Measurements from ENCODE around the gene MIPOL1. TPM values are rescaled to one million over a fixed set of nuclear protein-coding genes. Genes with fewer than 3 reads are reported as not detected.
"Not testable (repeated sequence)": the region's sequence is repeated elsewhere in the genome, so short reads cannot be mapped to it uniquely, and the experiment has no call there.

Gene MIPOL1
- total RNA-seq, 1 donor: 0.63 TPM

GRCh38 chr14:37555596-37555995 lies 357.9 kb downstream of the MIPOL1 start:
- not testable (repeated sequence) for H3K4me1 ChIP-seq (ENCODE audit: insufficient read depth, low read length); H3K4me3 ChIP-seq (ENCODE audit: low read length); H3K9me3 ChIP-seq (ENCODE audit: low read depth, low read length); H3K27me3 ChIP-seq (ENCODE audit: insufficient read depth, low read length)

- no peak overlapping the region for H3K4me3 ChIP-seq (ENCODE audit: low read length)
- H3K27me3 ChIP-seq (ENCODE audit: insufficient read depth, low read length): no peaks in the 10 kb centered on the region
- H3K9me3 ChIP-seq (ENCODE audit: low read depth, low read length): no peaks in the 10 kb centered on the region
- no peaks in the 10 kb centered on the region for H3K4me1 ChIP-seq (ENCODE audit: insufficient read depth, low read length)
Observed at GRCh38 chr14:37558740-37559139, 361.0 kb downstream of the MIPOL1 start.

GRCh38 chr14:37559386-37559785 lies 361.6 kb downstream of the MIPOL1 start:
- Histone ChIP-seq H3K9me3 (ENCODE audit: low read depth, low read length) (no peaks in the 10 kb centered on the region), H3K27me3 (ENCODE audit: insufficient read depth, low read length) (no peaks in the 10 kb centered on the region), H3K4me1 (ENCODE audit: insufficient read depth, low read length) (no peaks in the 10 kb centered on the region), H3K4me3 (ENCODE audit: low read length) (no peak overlapping the region)

- Histone ChIP-seq H3K27me3 (ENCODE audit: insufficient read depth, low read length) (no peaks in the 10 kb centered on the region), H3K9me3 (ENCODE audit: low read depth, low read length) (no peaks in the 10 kb centered on the region), H3K4me3 (ENCODE audit: low read length) (no peak overlapping the region), H3K4me1 (ENCODE audit: insufficient read depth, low read length) (no peaks in the 10 kb centered on the region)
Observed at GRCh38 chr14:37563189-37563588, 365.5 kb downstream of the MIPOL1 start.

GRCh38 chr14:37565550-37565949 lies 367.8 kb downstream of the MIPOL1 start:
- Histone ChIP-seq H3K27me3 (ENCODE audit: insufficient read depth, low read length) (no peaks in the 10 kb centered on the region), H3K4me1 (ENCODE audit: insufficient read depth, low read length) (no peaks in the 10 kb centered on the region), H3K9me3 (ENCODE audit: low read depth, low read length) (no peaks in the 10 kb centered on the region), H3K4me3 (ENCODE audit: low read length) (no peak overlapping the region)

- Histone ChIP-seq H3K4me1 (ENCODE audit: insufficient read depth, low read length) (no peaks in the 10 kb centered on the region), H3K9me3 (ENCODE audit: low read depth, low read length) (no peaks in the 10 kb centered on the region), H3K27me3 (ENCODE audit: insufficient read depth, low read length) (no peaks in the 10 kb centered on the region), H3K4me3 (ENCODE audit: low read length) (no peak overlapping the region)
Observed at GRCh38 chr14:37566811-37567371, 369.2 kb downstream of the MIPOL1 start.

- H3K4me3 ChIP-seq (ENCODE audit: low read length): no peak overlapping the region
- peaks cover 3% of the 10 kb centered on the region for H3K27me3 ChIP-seq (ENCODE audit: insufficient read depth, low read length)
- H3K9me3 ChIP-seq (ENCODE audit: low read depth, low read length): no peaks in the 10 kb centered on the region
- H3K4me1 ChIP-seq (ENCODE audit: insufficient read depth, low read length): no peaks in the 10 kb centered on the region
Observed at GRCh38 chr14:37569729-37570128, 372.0 kb downstream of the MIPOL1 start.

GRCh38 chr14:37571391-37571790 lies 373.7 kb downstream of the MIPOL1 start:
- Histone ChIP-seq H3K27me3 (ENCODE audit: insufficient read depth, low read length) (peaks cover 3% of the 10 kb centered on the region), H3K9me3 (ENCODE audit: low read depth, low read length) (no peaks in the 10 kb centered on the region), H3K4me3 (ENCODE audit: low read length) (no peak overlapping the region), H3K4me1 (ENCODE audit: insufficient read depth, low read length) (no peaks in the 10 kb centered on the region)

- no peaks in the 10 kb centered on the region for H3K4me1 ChIP-seq (ENCODE audit: insufficient read depth, low read length)
Observed at GRCh38 chr14:37573356-37573755, 375.6 kb downstream of the MIPOL1 start.

GRCh38 chr14:37579274-37579673 lies 381.5 kb downstream of the MIPOL1 start:
- H3K9me3 ChIP-seq (ENCODE audit: low read depth, low read length): no peaks in the 10 kb centered on the region
- no peak overlapping the region for H3K4me3 ChIP-seq (ENCODE audit: low read length)
- peaks cover 36% of the 10 kb centered on the region for H3K27me3 ChIP-seq (ENCODE audit: insufficient read depth, low read length)
- H3K4me1 ChIP-seq (ENCODE audit: insufficient read depth, low read length): no peaks in the 10 kb centered on the region

More at GRCh38 chr14:37573356-37573755, 375.6 kb downstream of the MIPOL1 start:
- Histone ChIP-seq H3K4me3 (ENCODE audit: low read length) (no peak overlapping the region), H3K9me3 (ENCODE audit: low read depth, low read length) (no peaks in the 10 kb centered on the region), H3K27me3 (ENCODE audit: insufficient read depth, low read length) (peaks cover 4% of the 10 kb centered on the region)

- Histone ChIP-seq H3K4me1 (ENCODE audit: insufficient read depth, low read length) (no peaks in the 10 kb centered on the region), H3K9me3 (ENCODE audit: low read depth, low read length) (no peaks in the 10 kb centered on the region), H3K27me3 (ENCODE audit: insufficient read depth, low read length) (peaks cover 44% of the 10 kb centered on the region), H3K4me3 (ENCODE audit: low read length) (no peak overlapping the region)
Observed at GRCh38 chr14:37580146-37580545, 382.4 kb downstream of the MIPOL1 start.

GRCh38 chr14:37583358-37584210 lies 385.8 kb downstream of the MIPOL1 start:
- H3K9me3 ChIP-seq (ENCODE audit: low read depth, low read length): no peaks in the 10 kb centered on the region
- H3K27me3 ChIP-seq (ENCODE audit: insufficient read depth, low read length): peaks cover 74% of the 10 kb centered on the region

GRCh38 chr14:37584211-37585100 lies 386.7 kb downstream of the MIPOL1 start:
- no peaks in the 10 kb centered on the region for H3K9me3 ChIP-seq (ENCODE audit: low read depth, low read length)
- H3K27me3 ChIP-seq (ENCODE audit: insufficient read depth, low read length): peaks cover 83% of the 10 kb centered on the region
- no peaks in the 10 kb centered on the region for H3K4me1 ChIP-seq (ENCODE audit: insufficient read depth, low read length)
- no peak overlapping the region for H3K4me3 ChIP-seq (ENCODE audit: low read length)

More at GRCh38 chr14:37583358-37584210, 385.8 kb downstream of the MIPOL1 start:
- Histone ChIP-seq H3K4me3 (ENCODE audit: low read length) (no peak overlapping the region), H3K4me1 (ENCODE audit: insufficient read depth, low read length) (no peaks in the 10 kb centered on the region)

GRCh38 chr14:37585101-37585511 lies 387.4 kb downstream of the MIPOL1 start:
- Histone ChIP-seq H3K4me3 (ENCODE audit: low read length) (no peak overlapping the region), H3K9me3 (ENCODE audit: low read depth, low read length) (no peaks in the 10 kb centered on the region), H3K27me3 (ENCODE audit: insufficient read depth, low read length) (peaks cover 88% of the 10 kb centered on the region), H3K4me1 (ENCODE audit: insufficient read depth, low read length) (no peaks in the 10 kb centered on the region)
